Sigmoid colon (tissue), 7 donors: ENCODE data around the gene PTPRE. TPM values are rescaled to one million over a fixed set of nuclear protein-coding genes. Genes with fewer than 3 reads are reported as not detected.

Experiments
- DNase-seq: peaks from one replicate; pipeline ENCODE4 v3.0.0-alpha.2; 2019
- H3K27ac ChIP-seq, 4 donors: fragments of 200-600 bp; sonication (generic); one replicate each; pipeline ENCODE4 v1.5.1; 2016 to 2019; ENCODE audit warnings: mild to moderate bottlenecking in 1 of 4
- H3K27me3 ChIP-seq, 3 donors: fragments of 200-600 bp; sonication (generic); one replicate each; pipeline ENCODE4 v1.5.1; 2019; ENCODE audit warnings: mild to moderate bottlenecking in 1 of 3
- H3K36me3 ChIP-seq, 4 donors: fragments of 200-600 bp; sonication (generic); one replicate each; pipeline ENCODE4 v1.5.1; 2016 to 2019
- H3K4me1 ChIP-seq, 4 donors: fragments of 200-600 bp; sonication (generic); one replicate each; pipeline ENCODE4 v1.5.1; 2017 to 2019
- H3K4me3 ChIP-seq, 4 donors: fragments of 200-600 bp; sonication (generic); one replicate each; pipeline ENCODE4 v1.5.1; 2017 to 2019; ENCODE audit warnings: mild to moderate bottlenecking in 2 of 4, moderate library complexity in 1 of 4
- H3K9me3 ChIP-seq, 4 donors: fragments of 200-600 bp in 3 of 4; sonication (generic) in 3 of 4; one replicate each; pipeline versions ENCODE4 v1.5.1 to v1.6.1; 2013 to 2019
- EP300 ChIP-seq, 4 donors: sonication (generic); formaldehyde crosslinking; IDR thresholded peaks; one replicate each; pipeline ENCODE4 v1.6.1; 2017; ENCODE audit warnings: antibody characterized with exemption in 4 of 4
- POLR2A ChIP-seq, 2 donors: fragments of 450-650 bp; IDR thresholded peaks; one replicate each; pipeline ENCODE4 v1.6.1; 2016; ENCODE audit warnings: antibody characterized with exemption in 2 of 2, mild to moderate bottlenecking in 2 of 2, moderate library complexity in 2 of 2
- POLR2AphosphoS5 ChIP-seq, 4 donors: sonication (generic); formaldehyde crosslinking; IDR thresholded peaks; one replicate each; pipeline ENCODE4 v1.6.1; 2017; ENCODE audit warnings: antibody characterized with exemption in 4 of 4
- WGBS, 2 donors: extraction: QIAGEN DNeasy Blood & Tissue Kit; methylation state at CpG; one replicate each; pipeline ENCODE4 v1.1.7; 2013; 5-methylcytosine and 5-hydroxymethylcytosine counted together
- intact Hi-C: fragments of 100-400 bp; cut with DNase I; formaldehyde crosslinking; loops from one replicate; pipeline ENCODE4 v1.15.1; 2023
- polyA plus RNA-seq, 3 donors: library from polyadenylated mRNA; stranded (reverse); fragments of 200-250 nt; gene quantifications; one replicate each; pipeline ENCODE4 v1.2.3, GENCODE V29; 2013
- total RNA-seq, 4 donors: library from RNA; depleted of rRNA; stranded (reverse); fragments of >200 nt; gene quantifications; one replicate each; pipeline ENCODE4 v1.1.0, GENCODE V29; 2016
- TF ChIP-seq, protein P1 (sequence below), 4 experiments: fragments of 450-650 bp in 3 of 4; fragments of 200-600 bp in 1 of 4; IDR thresholded peaks; one replicate each; pipeline ENCODE4 v1.5.1; 2016 to 2019; ENCODE audit warnings: antibody characterized with exemption in 4 of 4, mild to moderate bottlenecking in 3 of 4, moderate library complexity in 2 of 4
- donor health status: healthy with polysubstance abuse.
- donor health status: Bipolar disorder and iron deficiency.
- donor health status: healthy.

The PTPRE gene
- total and polyA plus RNA-seq, 7 donors: 4.2 to 17.9 (median 11.9) TPM

- intact Hi-C loops: no loop called here
- Histone ChIP-seq H3K27me3 (no peaks in the 10 kb centered on the region), H3K4me3 (no peak overlapping the region), H3K27ac (no peak overlapping the region), H3K9me3 (no peaks in the 10 kb centered on the region), H3K36me3 (no peaks in the 10 kb centered on the region), H3K4me1 (no peaks in the 10 kb centered on the region)
- no peak for DNase-seq
- TF ChIP-seq EP300 (IDR thresholded peaks at IDR 0.05) (no peak), POLR2A (IDR thresholded peaks at IDR 0.05) (no peak), POLR2AphosphoS5 (IDR thresholded peaks at IDR 0.05) (no peak)
- TF ChIP-seq, protein P1, sequence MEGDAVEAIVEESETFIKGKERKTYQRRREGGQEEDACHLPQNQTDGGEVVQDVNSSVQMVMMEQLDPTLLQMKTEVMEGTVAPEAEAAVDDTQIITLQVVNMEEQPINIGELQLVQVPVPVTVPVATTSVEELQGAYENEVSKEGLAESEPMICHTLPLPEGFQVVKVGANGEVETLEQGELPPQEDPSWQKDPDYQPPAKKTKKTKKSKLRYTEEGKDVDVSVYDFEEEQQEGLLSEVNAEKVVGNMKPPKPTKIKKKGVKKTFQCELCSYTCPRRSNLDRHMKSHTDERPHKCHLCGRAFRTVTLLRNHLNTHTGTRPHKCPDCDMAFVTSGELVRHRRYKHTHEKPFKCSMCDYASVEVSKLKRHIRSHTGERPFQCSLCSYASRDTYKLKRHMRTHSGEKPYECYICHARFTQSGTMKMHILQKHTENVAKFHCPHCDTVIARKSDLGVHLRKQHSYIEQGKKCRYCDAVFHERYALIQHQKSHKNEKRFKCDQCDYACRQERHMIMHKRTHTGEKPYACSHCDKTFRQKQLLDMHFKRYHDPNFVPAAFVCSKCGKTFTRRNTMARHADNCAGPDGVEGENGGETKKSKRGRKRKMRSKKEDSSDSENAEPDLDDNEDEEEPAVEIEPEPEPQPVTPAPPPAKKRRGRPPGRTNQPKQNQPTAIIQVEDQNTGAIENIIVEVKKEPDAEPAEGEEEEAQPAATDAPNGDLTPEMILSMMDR (IDR thresholded peaks at IDR 0.05): no peak
- 72% methylated on average over 23 of the region's 23 CpGs for WGBS, 2 donors
Observed at GRCh38 chr10:127872011-127872761, 34.7 kb upstream of the PTPRE start.

GRCh38 chr10:127872871-127873600 lies 33.9 kb upstream of the PTPRE start:
- TF ChIP-seq, protein P1 (IDR thresholded peaks at IDR 0.05): no peak
- no peak for TF ChIP-seq POLR2A (IDR thresholded peaks at IDR 0.05)
- TF ChIP-seq EP300 (IDR thresholded peaks at IDR 0.05): no peak
- no peak for TF ChIP-seq POLR2AphosphoS5 (IDR thresholded peaks at IDR 0.05)
- no peaks in the 10 kb centered on the region for H3K4me1 ChIP-seq
- no peaks in the 10 kb centered on the region for H3K27me3 ChIP-seq
- no peak for DNase-seq
- WGBS, 2 donors: 43 to 68% methylated on average over 12 of the region's 12 CpGs
- no peaks in the 10 kb centered on the region for H3K9me3 ChIP-seq
- intact Hi-C loops: no loop called here
- no peaks in the 10 kb centered on the region for H3K36me3 ChIP-seq
- H3K4me3 ChIP-seq: no peak overlapping the region
- H3K27ac ChIP-seq: no peak overlapping the region

GRCh38 chr10:127873901-127874470 lies 32.9 kb upstream of the PTPRE start:
- intact Hi-C loops: no loop called here
- DNase-seq: no peak
- WGBS, 2 donors: 76 to 81% methylated on average over 11 of the region's 11 CpGs
- H3K36me3 ChIP-seq: no peaks in the 10 kb centered on the region
- TF ChIP-seq, protein P1 (IDR thresholded peaks at IDR 0.05): no peak
- TF ChIP-seq POLR2AphosphoS5 (IDR thresholded peaks at IDR 0.05) (no peak), EP300 (IDR thresholded peaks at IDR 0.05) (no peak)
- H3K9me3 ChIP-seq: no peaks in the 10 kb centered on the region
- no peaks in the 10 kb centered on the region for H3K27me3 ChIP-seq
- no peaks in the 10 kb centered on the region for H3K4me1 ChIP-seq
- H3K27ac ChIP-seq: no peak overlapping the region
- H3K4me3 ChIP-seq: no peak overlapping the region

- DNase-seq: no peak
- H3K4me3 ChIP-seq: no peak overlapping the region
Observed at GRCh38 chr10:127874671-127875448, 32.0 kb upstream of the PTPRE start.

More at GRCh38 chr10:127874671-127875448, 32.0 kb upstream of the PTPRE start:
- Histone ChIP-seq H3K36me3 (no peaks in the 10 kb centered on the region), H3K27me3 (no peaks in the 10 kb centered on the region), H3K27ac (no peak overlapping the region), H3K9me3 (no peaks in the 10 kb centered on the region), H3K4me1 (no peaks in the 10 kb centered on the region)
- WGBS, 2 donors: 84 to 85% methylated on average over 11 of the region's 11 CpGs
- intact Hi-C loops: no loop called here
- TF ChIP-seq EP300 (IDR thresholded peaks at IDR 0.05) (no peak), POLR2A (IDR thresholded peaks at IDR 0.05) (no peak)
- TF ChIP-seq, protein P1 (IDR thresholded peaks at IDR 0.05): no peak
